ENCODE data around the gene ARHGAP27.

DNA sequence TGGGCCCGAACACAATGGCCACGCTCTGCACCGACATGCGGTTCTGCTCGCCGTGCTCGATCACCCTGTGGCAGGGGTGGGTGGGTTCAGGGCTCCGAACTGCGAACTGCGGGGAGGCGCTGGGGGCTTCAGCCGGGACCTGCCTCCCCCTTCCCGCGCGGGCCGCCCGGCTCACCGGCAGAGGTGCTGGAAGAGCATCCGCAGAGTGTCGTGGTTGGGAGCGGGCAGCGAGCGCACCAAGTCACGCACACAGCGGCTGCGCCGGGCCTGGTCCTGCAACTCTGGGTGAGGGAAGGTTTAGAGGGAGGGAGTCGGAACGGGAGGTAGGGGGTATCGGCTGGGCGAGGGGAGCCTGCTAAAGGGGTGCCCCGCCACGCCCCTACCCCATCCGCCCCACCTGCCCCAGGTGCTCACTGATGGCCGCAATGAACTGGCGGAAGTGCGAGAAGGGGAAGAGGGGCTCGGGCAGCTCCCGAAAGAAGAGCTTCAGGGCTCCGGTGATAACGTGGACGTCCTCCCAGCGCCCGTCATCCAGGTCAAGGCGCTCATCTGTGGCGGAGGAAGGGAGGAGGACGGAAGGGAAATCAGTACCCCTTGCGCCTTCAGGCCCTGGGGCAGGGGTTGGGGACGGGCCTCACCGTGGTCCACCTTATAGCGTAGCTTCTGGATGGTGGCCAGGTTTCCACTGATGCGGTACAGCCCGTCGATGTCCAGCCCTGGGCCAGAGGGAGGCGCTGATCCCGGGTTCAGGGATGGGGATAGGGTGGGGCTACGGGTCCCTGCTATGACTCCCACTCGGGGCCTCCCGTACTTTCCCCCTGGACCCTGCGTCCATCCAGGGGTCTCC is 36.9 kb downstream of the ARHGAP27 start:
- TF ChIP-seq TOE1 (CRISPR knock-in tag; IDR thresholded peaks at IDR 0.05) (no peak), ZSCAN21 (CRISPR knock-in tag; IDR thresholded peaks at IDR 0.05; ENCODE audit: borderline replicate concordance) (no peak), TBP (CRISPR knock-in tag; IDR thresholded peaks at IDR 0.05) (no peak), ZNF431 (CRISPR knock-in tag; IDR thresholded peaks at IDR 0.05; ENCODE audit: borderline replicate concordance, low read depth) (no peak), NR2F2 (IDR thresholded peaks at IDR 0.05; ENCODE audit: borderline replicate concordance, low read depth) (no peak), POLR2A (IDR thresholded peaks at IDR 0.05; ENCODE audit: insufficient read depth in 1 of 2, low read depth in 2 of 2, low read length in 2 of 2) (no peak), EZH2 (conservative IDR thresholded peaks at IDR 0.05; ENCODE audit: low read depth, low read length) (no peak), ZMYM3 (CRISPR knock-in tag; IDR thresholded peaks at IDR 0.05) (no peak)
- TF ChIP-seq, protein P1, sequence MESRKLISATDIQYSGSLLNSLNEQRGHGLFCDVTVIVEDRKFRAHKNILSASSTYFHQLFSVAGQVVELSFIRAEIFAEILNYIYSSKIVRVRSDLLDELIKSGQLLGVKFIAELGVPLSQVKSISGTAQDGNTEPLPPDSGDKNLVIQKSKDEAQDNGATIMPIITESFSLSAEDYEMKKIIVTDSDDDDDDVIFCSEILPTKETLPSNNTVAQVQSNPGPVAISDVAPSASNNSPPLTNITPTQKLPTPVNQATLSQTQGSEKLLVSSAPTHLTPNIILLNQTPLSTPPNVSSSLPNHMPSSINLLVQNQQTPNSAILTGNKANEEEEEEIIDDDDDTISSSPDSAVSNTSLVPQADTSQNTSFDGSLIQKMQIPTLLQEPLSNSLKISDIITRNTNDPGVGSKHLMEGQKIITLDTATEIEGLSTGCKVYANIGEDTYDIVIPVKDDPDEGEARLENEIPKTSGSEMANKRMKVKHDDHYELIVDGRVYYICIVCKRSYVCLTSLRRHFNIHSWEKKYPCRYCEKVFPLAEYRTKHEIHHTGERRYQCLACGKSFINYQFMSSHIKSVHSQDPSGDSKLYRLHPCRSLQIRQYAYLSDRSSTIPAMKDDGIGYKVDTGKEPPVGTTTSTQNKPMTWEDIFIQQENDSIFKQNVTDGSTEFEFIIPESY (CRISPR knock-in tag; IDR thresholded peaks at IDR 0.05), result peak; percentile 94
- TF ChIP-seq, protein P2, sequence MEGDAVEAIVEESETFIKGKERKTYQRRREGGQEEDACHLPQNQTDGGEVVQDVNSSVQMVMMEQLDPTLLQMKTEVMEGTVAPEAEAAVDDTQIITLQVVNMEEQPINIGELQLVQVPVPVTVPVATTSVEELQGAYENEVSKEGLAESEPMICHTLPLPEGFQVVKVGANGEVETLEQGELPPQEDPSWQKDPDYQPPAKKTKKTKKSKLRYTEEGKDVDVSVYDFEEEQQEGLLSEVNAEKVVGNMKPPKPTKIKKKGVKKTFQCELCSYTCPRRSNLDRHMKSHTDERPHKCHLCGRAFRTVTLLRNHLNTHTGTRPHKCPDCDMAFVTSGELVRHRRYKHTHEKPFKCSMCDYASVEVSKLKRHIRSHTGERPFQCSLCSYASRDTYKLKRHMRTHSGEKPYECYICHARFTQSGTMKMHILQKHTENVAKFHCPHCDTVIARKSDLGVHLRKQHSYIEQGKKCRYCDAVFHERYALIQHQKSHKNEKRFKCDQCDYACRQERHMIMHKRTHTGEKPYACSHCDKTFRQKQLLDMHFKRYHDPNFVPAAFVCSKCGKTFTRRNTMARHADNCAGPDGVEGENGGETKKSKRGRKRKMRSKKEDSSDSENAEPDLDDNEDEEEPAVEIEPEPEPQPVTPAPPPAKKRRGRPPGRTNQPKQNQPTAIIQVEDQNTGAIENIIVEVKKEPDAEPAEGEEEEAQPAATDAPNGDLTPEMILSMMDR (CRISPR knock-in tag; IDR thresholded peaks at IDR 0.05), result no peak
- TF ChIP-seq, protein P3, sequence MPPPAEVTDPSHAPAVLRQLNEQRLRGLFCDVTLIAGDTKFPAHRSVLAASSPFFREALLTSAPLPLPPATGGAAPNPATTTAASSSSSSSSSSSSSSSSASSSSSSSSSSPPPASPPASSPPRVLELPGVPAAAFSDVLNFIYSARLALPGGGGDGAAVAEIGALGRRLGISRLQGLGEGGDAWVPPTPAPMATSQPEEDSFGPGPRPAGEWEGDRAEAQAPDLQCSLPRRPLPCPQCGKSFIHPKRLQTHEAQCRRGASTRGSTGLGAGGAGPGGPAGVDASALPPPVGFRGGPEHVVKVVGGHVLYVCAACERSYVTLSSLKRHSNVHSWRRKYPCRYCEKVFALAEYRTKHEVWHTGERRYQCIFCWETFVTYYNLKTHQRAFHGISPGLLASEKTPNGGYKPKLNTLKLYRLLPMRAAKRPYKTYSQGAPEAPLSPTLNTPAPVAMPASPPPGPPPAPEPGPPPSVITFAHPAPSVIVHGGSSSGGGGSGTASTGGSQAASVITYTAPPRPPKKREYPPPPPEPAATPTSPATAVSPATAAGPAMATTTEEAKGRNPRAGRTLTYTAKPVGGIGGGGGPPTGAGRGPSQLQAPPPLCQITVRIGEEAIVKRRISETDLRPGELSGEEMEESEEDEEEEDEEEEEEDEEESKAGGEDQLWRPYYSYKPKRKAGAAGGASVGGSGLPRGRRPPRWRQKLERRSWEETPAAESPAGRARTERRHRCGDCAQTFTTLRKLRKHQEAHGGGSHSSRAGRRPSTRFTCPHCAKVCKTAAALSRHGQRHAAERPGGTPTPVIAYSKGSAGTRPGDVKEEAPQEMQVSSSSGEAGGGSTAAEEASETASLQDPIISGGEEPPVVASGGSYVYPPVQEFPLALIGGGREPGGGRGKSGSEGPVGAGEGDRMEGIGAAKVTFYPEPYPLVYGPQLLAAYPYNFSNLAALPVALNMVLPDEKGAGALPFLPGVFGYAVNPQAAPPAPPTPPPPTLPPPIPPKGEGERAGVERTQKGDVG (CRISPR knock-in tag; IDR thresholded peaks at IDR 0.05; ENCODE audit: borderline replicate concordance), result no peak
- TF ChIP-seq, protein P4, sequence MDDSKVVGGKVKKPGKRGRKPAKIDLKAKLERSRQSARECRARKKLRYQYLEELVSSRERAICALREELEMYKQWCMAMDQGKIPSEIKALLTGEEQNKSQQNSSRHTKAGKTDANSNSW (CRISPR knock-in tag; IDR thresholded peaks at IDR 0.05; ENCODE audit: borderline replicate concordance), result no peak

Data from HepG2 (cell line).